ENCODE results near the gene BAMBI.

DNA sequence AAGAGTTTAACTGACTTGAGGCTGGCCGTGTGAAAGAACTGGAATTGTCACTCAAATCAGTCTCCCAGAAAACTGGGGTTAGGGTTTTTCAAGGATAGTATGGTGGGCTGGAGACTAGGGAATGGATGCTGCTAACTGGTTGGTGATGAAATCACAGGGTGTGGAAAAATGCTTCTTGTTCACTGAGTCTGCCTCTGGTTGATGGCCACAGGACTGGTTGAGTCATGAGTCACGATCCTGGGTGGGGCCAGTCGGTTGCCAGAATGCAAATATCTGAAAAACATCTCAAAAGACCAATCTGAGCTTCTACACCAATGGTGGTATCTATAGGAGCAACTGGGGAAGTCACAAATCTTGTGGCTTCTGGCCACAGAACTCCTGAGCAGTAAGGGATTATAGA is 16.3 kb upstream of the BAMBI start:
- TF ChIP-seq, protein P1, sequence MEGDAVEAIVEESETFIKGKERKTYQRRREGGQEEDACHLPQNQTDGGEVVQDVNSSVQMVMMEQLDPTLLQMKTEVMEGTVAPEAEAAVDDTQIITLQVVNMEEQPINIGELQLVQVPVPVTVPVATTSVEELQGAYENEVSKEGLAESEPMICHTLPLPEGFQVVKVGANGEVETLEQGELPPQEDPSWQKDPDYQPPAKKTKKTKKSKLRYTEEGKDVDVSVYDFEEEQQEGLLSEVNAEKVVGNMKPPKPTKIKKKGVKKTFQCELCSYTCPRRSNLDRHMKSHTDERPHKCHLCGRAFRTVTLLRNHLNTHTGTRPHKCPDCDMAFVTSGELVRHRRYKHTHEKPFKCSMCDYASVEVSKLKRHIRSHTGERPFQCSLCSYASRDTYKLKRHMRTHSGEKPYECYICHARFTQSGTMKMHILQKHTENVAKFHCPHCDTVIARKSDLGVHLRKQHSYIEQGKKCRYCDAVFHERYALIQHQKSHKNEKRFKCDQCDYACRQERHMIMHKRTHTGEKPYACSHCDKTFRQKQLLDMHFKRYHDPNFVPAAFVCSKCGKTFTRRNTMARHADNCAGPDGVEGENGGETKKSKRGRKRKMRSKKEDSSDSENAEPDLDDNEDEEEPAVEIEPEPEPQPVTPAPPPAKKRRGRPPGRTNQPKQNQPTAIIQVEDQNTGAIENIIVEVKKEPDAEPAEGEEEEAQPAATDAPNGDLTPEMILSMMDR (IDR thresholded peaks at IDR 0.05; ENCODE audit: insufficient read depth, low read depth, low read length) = no peak
- TF ChIP-seq EZH2 (IDR thresholded peaks at IDR 0.05; ENCODE audit: insufficient read depth, low read length) = no peak

All from astrocyte (in vitro differentiated cells and primary cell).